WTC11 (cell line): ENCODE data around the gene ARG1. TPM values are rescaled to one million over a fixed set of nuclear protein-coding genes. Genes with fewer than 3 reads are reported as not detected.
"Not testable (repeated sequence)": the region's sequence is repeated elsewhere in the genome, so short reads cannot be mapped to it uniquely, and the experiment has no call there.

Source experiments
- ATAC-seq: fragments of 200-7000 bp; cut with Tn5 transposase; 2 replicates; pipeline ENCODE4 v1.10.0; 2021; ENCODE audit warnings: mild to moderate bottlenecking, moderate library complexity
- Bru-seq: library from RNA; stranded (reverse); fragments of 400-500 nt; gene quantifications from one replicate; lab custom pipeline; 2021; lab: Mats Ljungman, UMichigan
- CTCF ChIA-PET: fragments of 300-600 bp; sonication (Branson Sonifier 250); formaldehyde crosslinking; loops from one replicate; lab custom pipeline; 2021; ENCODE audit warnings: antibody characterized with exemption; lab: Charles Lee
- POLR2A ChIA-PET: fragments of 350-600 bp; sonication (Branson Sonifier 250); formaldehyde crosslinking; loops from one replicate; lab custom pipeline; 2021; ENCODE audit warnings: antibody characterized with exemption; lab: Charles Lee
- DNase-seq: peaks from one replicate; pipeline ENCODE4 v3.0.0; 2021; ENCODE audit warnings: low spot score
- H3K27ac Mint-ChIP-seq: 2 replicates; pipeline ENCODE4 v1.8.0; 2021; ENCODE audit warnings: mixed read lengths
- H3K27me3 Mint-ChIP-seq: 2 replicates; pipeline ENCODE4 v1.8.0; 2021; ENCODE audit warnings: low read depth, mild to moderate bottlenecking, moderate library complexity, mixed read lengths
- H3K36me3 Mint-ChIP-seq: 2 replicates; pipeline ENCODE4 v1.8.0; 2021; ENCODE audit warnings: mixed read lengths
- H3K4me1 Mint-ChIP-seq: 2 replicates; pipeline ENCODE4 v1.8.0; 2022; ENCODE audit warnings: mixed read lengths
- H3K4me3 Mint-ChIP-seq: 2 replicates; pipeline ENCODE4 v1.8.0; 2021; ENCODE audit warnings: mild to moderate bottlenecking, moderate library complexity, mixed read lengths
- H3K9me3 Mint-ChIP-seq: 2 replicates; pipeline ENCODE4 v1.8.0; 2021; ENCODE audit warnings: mixed read lengths
- ESRRA ChIP-seq: sonication (generic); formaldehyde crosslinking; IDR thresholded peaks from 2 replicates; pipeline ENCODE4 v1.8.1; 2022; ENCODE audit warnings: mild to moderate bottlenecking, missing genetic modification reagents, borderline replicate concordance
- FOXJ3 ChIP-seq: sonication (generic); formaldehyde crosslinking; IDR thresholded peaks from 2 replicates; pipeline ENCODE4 v1.9.0; 2021; ENCODE audit warnings: missing genetic modification reagents, mild to moderate bottlenecking, borderline replicate concordance
- FOXK1 ChIP-seq: sonication (generic); formaldehyde crosslinking; IDR thresholded peaks from 2 replicates; pipeline ENCODE4 v1.8.0; 2022; ENCODE audit warnings: mild to moderate bottlenecking, moderate library complexity, missing genetic modification reagents
- IRF2 ChIP-seq: sonication (generic); formaldehyde crosslinking; IDR thresholded peaks from 2 replicates; pipeline ENCODE4 v1.8.0; 2022; ENCODE audit warnings: low read depth, missing genetic modification reagents, borderline replicate concordance
- NFATC4 ChIP-seq: fragments of 250-450 bp; sonication (Bioruptor Pico); IDR thresholded peaks from 2 replicates; pipeline ENCODE4 v1.9.0; 2021; ENCODE audit warnings: mild to moderate bottlenecking
- RELA ChIP-seq: sonication (generic); formaldehyde crosslinking; IDR thresholded peaks from 2 replicates; pipeline ENCODE4 v1.8.1; 2022; ENCODE audit warnings: missing genetic modification reagents, mild to moderate bottlenecking, borderline replicate concordance
- SOX15 ChIP-seq: fragments of 250-450 bp; sonication (Bioruptor Pico); IDR thresholded peaks from 2 replicates; pipeline ENCODE4 v1.9.0; 2021; ENCODE audit warnings: mild to moderate bottlenecking
- TEAD4 ChIP-seq: sonication (generic); formaldehyde crosslinking; IDR thresholded peaks from 2 replicates; pipeline ENCODE4 v1.8.0; 2022; ENCODE audit warnings: mild to moderate bottlenecking, missing genetic modification reagents
- ZNF396 ChIP-seq: fragments of 250-450 bp; sonication (Bioruptor Pico); IDR thresholded peaks from 2 replicates; pipeline ENCODE4 v1.8.0; 2021; ENCODE audit warnings: mild to moderate bottlenecking, moderate library complexity, borderline replicate concordance
- long read RNA-seq, 3 experiments: library from RNA in 1 of 3; library from capped mRNA in 1 of 3; library from polyadenylated mRNA in 1 of 3; unstranded in 2 of 3; stranded (forward) in 1 of 3; transcript quantifications; one replicate each; pipeline ENCODE4 v2.0.0, GENCODE V29; 2021
- total RNA-seq: library from RNA; stranded (reverse); gene quantifications from 3 replicates; pipeline ENCODE4 v1.2.3, GENCODE V29; 2021
- TF ChIP-seq, protein P1 (sequence below): sonication (generic); formaldehyde crosslinking; IDR thresholded peaks from 2 replicates; pipeline ENCODE4 v1.8.0; 2022; ENCODE audit warnings: mild to moderate bottlenecking, missing genetic modification reagents
- TF ChIP-seq, protein P2 (sequence below): fragments of 250-450 bp; sonication (Bioruptor Pico); conservative IDR thresholded peaks from 2 replicates; pipeline ENCODE4 v1.9.0; 2021; ENCODE audit warnings: mild to moderate bottlenecking
- TF ChIP-seq, protein P3 (sequence below): sonication (generic); formaldehyde crosslinking; IDR thresholded peaks from 2 replicates; pipeline ENCODE4 v1.8.0; 2023; ENCODE audit warnings: missing genetic modification reagents, mild to moderate bottlenecking, borderline replicate concordance

Gene ARG1
- total RNA-seq = 0.15 to 0.53 TPM (median 0.21 TPM) in 3 replicates
- Bru-seq, nascent RNA = percentile 9 among the genes with signal in this experiment
- long read RNA-seq, experiment 1 = 0 reads
- long read RNA-seq, experiment 2 = 0 reads
- long read RNA-seq, experiment 3, partial matches to known transcripts = 0 of 1 reads
- long read RNA-seq, experiment 3, other reads (novel, unspliced or antisense) = 0 of 1 reads

DNA sequence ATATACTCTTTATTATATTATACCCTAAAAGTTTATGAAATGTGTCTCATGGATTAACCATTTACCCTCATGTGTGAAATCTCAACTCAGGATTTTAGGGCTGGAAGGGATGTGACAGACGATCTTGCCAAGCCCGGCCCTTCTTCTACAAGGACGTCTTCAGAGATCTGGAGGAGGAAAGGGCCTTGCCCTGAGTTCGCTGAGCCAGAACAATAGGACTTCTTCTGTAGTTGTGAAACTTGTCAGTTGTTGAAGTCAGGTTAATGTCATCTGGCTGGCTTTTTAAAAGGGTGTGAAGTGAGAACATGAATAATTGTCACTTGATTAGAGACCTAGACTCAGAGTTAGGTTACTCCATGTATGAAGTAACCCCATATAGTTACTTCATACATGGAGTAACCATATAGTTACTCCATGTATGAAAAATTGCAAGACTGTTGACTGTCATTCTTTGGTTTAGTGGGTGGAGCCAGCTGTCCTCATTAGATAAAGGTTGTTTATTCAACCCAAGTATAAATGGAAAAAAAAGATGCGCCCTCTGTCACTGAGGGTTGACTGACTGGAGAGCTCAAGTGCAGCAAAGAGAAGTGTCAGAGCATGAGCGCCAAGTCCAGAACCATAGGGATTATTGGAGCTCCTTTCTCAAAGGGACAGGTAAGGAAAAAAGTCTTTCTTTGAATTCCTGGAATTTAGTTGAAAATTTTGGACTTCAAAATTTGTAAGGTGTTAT is at the start of gene ARG1:
TSS of gene ARG1 (plus strand) at position 541 of the 730 bp plus-strand sequence. CDS start at position 598, 57 bp downstream.
- H3K27ac Mint-ChIP-seq = no peak within 1 kb of the TSS
- ChIA-PET CTCF (interaction anchor here (2.5 kb wide), 1 partner anchor 55 kb away, joined by 8 read pairs; the partner anchor contains the start of gene MED23), POLR2A (no interaction called here)
- DNase-seq = no peak
- ATAC-seq = no peak
- no peak within 1 kb of the TSS for H3K4me3 Mint-ChIP-seq
- peaks cover 18% of the 10 kb centered on the region for H3K4me1 Mint-ChIP-seq
- TF ChIP-seq FOXK1 (CRISPR knock-in tag) (no peak), ZNF396 (CRISPR knock-in tag) (no peak)
- no peaks in the 10 kb centered on the region for H3K9me3 Mint-ChIP-seq
- no peaks in the 10 kb centered on the region for H3K27me3 Mint-ChIP-seq
- no peaks in the 10 kb centered on the region for H3K36me3 Mint-ChIP-seq

DNA sequence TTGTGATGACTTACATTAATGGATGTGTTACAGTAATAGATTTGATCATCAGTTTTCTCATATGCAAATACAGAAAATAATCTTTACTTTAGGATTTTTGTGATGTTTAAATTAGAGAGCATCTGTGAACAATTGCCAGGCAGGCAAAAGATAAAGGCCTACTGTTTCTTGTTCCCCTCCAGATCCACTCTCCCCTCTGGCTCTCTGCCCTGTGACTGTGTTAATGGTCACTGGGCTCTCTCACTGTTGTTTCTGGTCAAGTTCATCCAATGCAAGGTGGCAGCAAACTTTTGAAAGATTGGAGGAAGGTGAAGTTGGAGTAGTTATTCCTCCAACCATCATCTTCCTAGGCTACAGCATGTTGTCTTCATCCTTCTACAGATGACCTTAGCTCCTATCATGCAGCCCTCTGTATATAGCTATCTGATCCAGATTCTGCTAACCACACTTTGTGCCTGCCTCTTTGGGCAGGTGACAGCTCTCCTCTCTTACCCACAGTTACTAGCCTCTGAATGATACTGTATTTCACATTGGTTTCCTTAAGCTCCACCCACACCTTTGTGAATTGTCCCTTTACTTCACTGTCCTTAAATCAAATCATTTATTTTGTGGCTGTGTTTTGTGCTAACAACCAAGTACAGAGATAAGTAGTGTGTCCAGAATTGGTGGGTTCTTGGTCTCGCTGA is 48.9 kb upstream of the ARG1 start:
- H3K27me3 Mint-ChIP-seq = peaks cover 8% of the 10 kb centered on the region
- ATAC-seq = no peak
- ChIA-PET POLR2A (no interaction called here), CTCF (interaction anchor here (1.2 to 1.3 kb wide), 2 partner anchors 10 to 324 kb away, joined by 3 read pairs; no protein-coding TSS in a partner anchor)
- peaks cover 3% of the 10 kb centered on the region for H3K4me1 Mint-ChIP-seq
- no peak for DNase-seq
- peaks cover 25% of the 10 kb centered on the region for H3K36me3 Mint-ChIP-seq
- TF ChIP-seq TEAD4 (CRISPR knock-in tag) = no peak
- no peak for TF ChIP-seq FOXJ3
- no peak for TF ChIP-seq RELA (CRISPR knock-in tag)
- no peak for TF ChIP-seq SOX15 (CRISPR knock-in tag)
- H3K27ac Mint-ChIP-seq = no peak overlapping the region
- no peak overlapping the region for H3K4me3 Mint-ChIP-seq
- peaks cover 34% of the 10 kb centered on the region for H3K9me3 Mint-ChIP-seq

DNA sequence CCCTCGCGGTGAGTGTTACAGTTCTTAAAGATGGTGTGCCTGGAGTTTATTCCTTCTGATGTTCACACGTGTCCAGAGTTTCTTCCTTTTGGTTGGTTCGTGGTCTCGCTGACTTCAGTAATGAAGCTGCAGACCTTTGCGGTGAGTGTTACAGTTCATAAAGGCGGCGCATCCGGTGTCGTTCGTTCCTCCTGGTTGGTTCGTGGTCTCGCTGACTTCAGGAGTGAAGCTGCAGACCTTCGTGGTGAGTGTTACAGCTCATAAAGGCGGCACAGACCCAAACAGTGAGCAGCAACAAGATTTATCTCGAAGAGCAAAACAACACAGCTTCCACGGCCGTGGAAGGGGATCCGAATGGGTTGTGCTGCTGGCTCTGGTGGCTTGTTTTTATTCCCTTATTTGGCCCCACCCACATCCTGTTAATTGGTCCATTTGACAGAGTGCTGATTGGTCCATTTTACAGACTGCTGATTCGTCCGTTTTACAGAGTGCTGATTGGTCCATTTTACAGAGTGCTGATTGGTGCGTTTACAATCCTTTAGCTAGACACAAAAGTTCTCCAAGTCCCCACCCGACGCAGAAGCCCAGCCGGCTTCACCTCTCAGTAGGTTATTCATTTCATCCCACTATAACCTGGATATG is 48.2 kb upstream of the ARG1 start:
- ATAC-seq (no peak), DNase-seq (no peak)
- ChIA-PET CTCF (interaction anchor here (1.2 to 1.3 kb wide), 2 partner anchors 9 to 325 kb away, joined by 3 read pairs; no protein-coding TSS in a partner anchor), POLR2A (no interaction called here)
- Mint-ChIP-seq H3K4me3 (no peak overlapping the region), H3K27ac (no peak overlapping the region), H3K27me3 (peaks cover 11% of the 10 kb centered on the region), H3K9me3 (peaks cover 36% of the 10 kb centered on the region), H3K4me1 (no peaks in the 10 kb centered on the region), H3K36me3 (peaks cover 25% of the 10 kb centered on the region)
- TF ChIP-seq, protein P1, sequence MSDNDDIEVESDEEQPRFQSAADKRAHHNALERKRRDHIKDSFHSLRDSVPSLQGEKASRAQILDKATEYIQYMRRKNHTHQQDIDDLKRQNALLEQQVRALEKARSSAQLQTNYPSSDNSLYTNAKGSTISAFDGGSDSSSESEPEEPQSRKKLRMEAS = no peak
- TF ChIP-seq IRF2 (CRISPR knock-in tag) = no peak
- TF ChIP-seq, protein P2, sequence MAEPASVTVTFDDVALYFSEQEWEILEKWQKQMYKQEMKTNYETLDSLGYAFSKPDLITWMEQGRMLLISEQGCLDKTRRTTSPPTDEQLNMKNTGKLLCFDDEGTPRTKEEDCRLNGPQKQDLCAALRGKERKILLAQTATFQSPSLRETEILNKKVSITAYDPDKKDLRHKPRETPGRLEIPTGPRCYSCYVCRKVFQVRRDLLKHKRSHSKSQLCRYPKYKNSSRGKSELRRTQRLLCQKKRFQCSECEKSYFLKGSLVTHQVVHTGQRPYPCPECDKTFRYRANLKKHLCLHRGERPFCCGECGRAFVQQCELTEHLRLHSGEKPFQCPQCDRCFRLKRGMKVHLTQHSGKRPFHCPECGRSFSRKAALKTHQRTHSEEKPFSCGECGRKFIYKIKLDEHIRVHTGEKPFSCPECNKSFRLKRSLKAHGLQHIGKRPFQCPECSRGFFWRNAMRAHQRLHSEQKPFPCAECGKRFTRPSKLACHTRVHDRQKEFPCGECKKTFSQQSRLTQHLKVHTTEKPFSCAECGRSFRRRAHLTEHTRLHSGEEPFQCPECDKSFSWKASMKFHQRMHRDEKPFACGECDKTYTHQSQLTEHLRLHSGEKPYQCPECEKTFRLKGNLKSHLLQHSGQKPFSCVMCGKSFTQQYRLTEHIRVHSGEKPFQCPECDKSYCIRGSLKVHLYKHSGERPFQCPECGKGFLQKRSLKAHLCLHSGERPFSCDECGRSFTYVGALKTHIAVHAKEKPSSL (CRISPR knock-in tag) = no peak
- no peak for TF ChIP-seq ESRRA (CRISPR knock-in tag)
- TF ChIP-seq NFATC4 (CRISPR knock-in tag) = no peak
- TF ChIP-seq, protein P3, sequence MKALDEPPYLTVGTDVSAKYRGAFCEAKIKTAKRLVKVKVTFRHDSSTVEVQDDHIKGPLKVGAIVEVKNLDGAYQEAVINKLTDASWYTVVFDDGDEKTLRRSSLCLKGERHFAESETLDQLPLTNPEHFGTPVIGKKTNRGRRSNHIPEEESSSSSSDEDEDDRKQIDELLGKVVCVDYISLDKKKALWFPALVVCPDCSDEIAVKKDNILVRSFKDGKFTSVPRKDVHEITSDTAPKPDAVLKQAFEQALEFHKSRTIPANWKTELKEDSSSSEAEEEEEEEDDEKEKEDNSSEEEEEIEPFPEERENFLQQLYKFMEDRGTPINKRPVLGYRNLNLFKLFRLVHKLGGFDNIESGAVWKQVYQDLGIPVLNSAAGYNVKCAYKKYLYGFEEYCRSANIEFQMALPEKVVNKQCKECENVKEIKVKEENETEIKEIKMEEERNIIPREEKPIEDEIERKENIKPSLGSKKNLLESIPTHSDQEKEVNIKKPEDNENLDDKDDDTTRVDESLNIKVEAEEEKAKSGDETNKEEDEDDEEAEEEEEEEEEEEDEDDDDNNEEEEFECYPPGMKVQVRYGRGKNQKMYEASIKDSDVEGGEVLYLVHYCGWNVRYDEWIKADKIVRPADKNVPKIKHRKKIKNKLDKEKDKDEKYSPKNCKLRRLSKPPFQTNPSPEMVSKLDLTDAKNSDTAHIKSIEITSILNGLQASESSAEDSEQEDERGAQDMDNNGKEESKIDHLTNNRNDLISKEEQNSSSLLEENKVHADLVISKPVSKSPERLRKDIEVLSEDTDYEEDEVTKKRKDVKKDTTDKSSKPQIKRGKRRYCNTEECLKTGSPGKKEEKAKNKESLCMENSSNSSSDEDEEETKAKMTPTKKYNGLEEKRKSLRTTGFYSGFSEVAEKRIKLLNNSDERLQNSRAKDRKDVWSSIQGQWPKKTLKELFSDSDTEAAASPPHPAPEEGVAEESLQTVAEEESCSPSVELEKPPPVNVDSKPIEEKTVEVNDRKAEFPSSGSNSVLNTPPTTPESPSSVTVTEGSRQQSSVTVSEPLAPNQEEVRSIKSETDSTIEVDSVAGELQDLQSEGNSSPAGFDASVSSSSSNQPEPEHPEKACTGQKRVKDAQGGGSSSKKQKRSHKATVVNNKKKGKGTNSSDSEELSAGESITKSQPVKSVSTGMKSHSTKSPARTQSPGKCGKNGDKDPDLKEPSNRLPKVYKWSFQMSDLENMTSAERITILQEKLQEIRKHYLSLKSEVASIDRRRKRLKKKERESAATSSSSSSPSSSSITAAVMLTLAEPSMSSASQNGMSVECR (CRISPR knock-in tag) = no peak

DNA sequence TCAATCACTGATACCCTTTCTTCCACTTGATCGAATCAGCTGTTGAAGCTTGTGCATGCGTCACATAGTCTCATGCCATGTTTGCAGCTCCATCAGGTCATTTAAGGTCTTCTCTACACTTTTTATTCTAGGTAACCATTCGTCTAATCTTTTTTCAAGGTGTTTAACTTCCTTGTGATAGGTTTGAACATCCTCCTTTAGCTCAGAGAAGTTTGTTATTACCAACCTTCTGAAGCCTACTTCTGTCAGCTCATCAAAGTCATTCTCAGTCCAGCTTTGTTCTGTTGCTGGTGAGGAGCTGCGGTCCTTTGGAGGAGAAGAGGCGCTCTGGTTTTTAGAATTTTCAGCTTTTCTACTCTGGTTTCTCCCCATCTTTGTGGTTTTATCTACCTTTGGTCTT is 42.1 kb upstream of the ARG1 start:
- peaks cover 26% of the 10 kb centered on the region for H3K9me3 Mint-ChIP-seq
- CTCF ChIA-PET = interaction anchor here (4.1 to 4.4 kb wide), 2 partner anchors 11 to 331 kb away, joined by 25 to 26 read pairs; no protein-coding TSS in a partner anchor
- peaks cover 20% of the 10 kb centered on the region for H3K4me1 Mint-ChIP-seq
- DNase-seq, ATAC-seq, H3K27ac Mint-ChIP-seq, POLR2A ChIA-PET, H3K4me3 Mint-ChIP-seq: not testable (repeated sequence)
- H3K27me3 Mint-ChIP-seq = peaks cover 17% of the 10 kb centered on the region
- H3K36me3 Mint-ChIP-seq = peaks cover 18% of the 10 kb centered on the region

DNA sequence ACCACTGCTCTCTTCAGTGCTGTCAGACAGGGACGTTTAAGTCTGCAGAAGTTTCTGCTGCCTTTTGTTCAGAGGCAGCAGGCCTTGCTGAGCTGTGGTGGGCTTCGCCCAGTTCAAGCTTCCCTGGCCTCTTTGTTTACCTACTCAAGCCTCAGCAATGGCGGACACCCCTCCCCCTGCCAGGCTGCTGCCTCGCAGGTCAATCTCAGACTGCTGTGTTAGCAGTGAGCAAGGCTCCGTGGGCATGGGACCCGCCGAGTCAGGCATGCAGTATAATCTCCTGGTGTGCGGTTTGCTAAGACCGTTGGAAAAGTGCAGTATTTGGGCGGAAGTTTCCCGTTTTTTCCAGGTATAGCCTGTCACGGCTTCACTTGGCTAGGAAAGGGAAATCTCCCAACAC is 41.3 kb upstream of the ARG1 start:
- H3K4me3 Mint-ChIP-seq, H3K27ac Mint-ChIP-seq, ATAC-seq, DNase-seq, POLR2A ChIA-PET: not testable (repeated sequence)
- H3K36me3 Mint-ChIP-seq = peaks cover 18% of the 10 kb centered on the region
- CTCF ChIA-PET = interaction anchor here (4.1 to 4.4 kb wide), 2 partner anchors 12 to 332 kb away, joined by 25 to 26 read pairs; no protein-coding TSS in a partner anchor
- H3K9me3 Mint-ChIP-seq = peaks cover 26% of the 10 kb centered on the region
- H3K4me1 Mint-ChIP-seq = peaks cover 20% of the 10 kb centered on the region
- peaks cover 17% of the 10 kb centered on the region for H3K27me3 Mint-ChIP-seq
